CD14-positive monocyte (primary cell): ENCODE results near the gene PRDM10. TPM values are rescaled to one million over a fixed set of nuclear protein-coding genes. Genes with fewer than 3 reads are reported as not detected.
"Not testable (repeated sequence)": the region's sequence is repeated elsewhere in the genome, so short reads cannot be mapped to it uniquely, and the experiment has no call there.

Experiments used
- DNase-seq, 3 donors: peaks; one replicate each; pipeline ENCODE4 v3.0.0-alpha.2; 2011 to 2022
- H2AFZ ChIP-seq: 2 replicates; pipeline ENCODE4 v1.6.0; 2012; ENCODE audit warnings: mild to moderate bottlenecking, low read depth, low read length, inconsistent platforms; ENCODE audit not compliant: insufficient read depth, poor library complexity, severe bottlenecking
- H3K27ac ChIP-seq, 2 donors: 1 replicate in 1 of 2; 2 replicates in 1 of 2; pipeline ENCODE4 v1.5.1; 2012 to 2013; ENCODE audit warnings: low read length in 2 of 2, control low read depth in 1 of 2, inconsistent platforms in 1 of 2, low read depth in 1 of 2, mild to moderate bottlenecking in 1 of 2
- H3K27me3 ChIP-seq, 2 donors: one replicate each; pipeline versions ENCODE4 v1.6.0 to v1.6.1; 2011 to 2013; ENCODE audit warnings: low read length in 2 of 2; ENCODE audit not compliant: control insufficient read depth in 2 of 2, insufficient read depth in 2 of 2
- H3K36me3 ChIP-seq, 2 donors: replicated peaks in 1 of 2; 1 replicate in 1 of 2; 2 replicates in 1 of 2; pipeline versions ENCODE4 v1.5.1 to v1.6.1; 2012 to 2013; ENCODE audit warnings: low read length in 2 of 2, control low read depth in 1 of 2, inconsistent platforms in 1 of 2, mild to moderate bottlenecking in 1 of 2; ENCODE audit not compliant: insufficient read depth in 2 of 2, control insufficient read depth in 1 of 2
- H3K4me1 ChIP-seq, 2 donors: 1 replicate in 1 of 2; 2 replicates in 1 of 2; pipeline versions ENCODE4 v1.5.1 to v1.6.1; 2012 to 2013; ENCODE audit warnings: low read length in 2 of 2, control low read depth in 1 of 2, inconsistent platforms in 1 of 2, mild to moderate bottlenecking in 1 of 2, moderate library complexity in 1 of 2; ENCODE audit not compliant: insufficient read depth in 2 of 2, control insufficient read depth in 1 of 2
- H3K4me2 ChIP-seq: replicated peaks from 2 replicates; pipeline ENCODE3; 2012; ENCODE audit warnings: low read length, moderate library complexity, mild to moderate bottlenecking; ENCODE audit not compliant: poor library complexity, severe bottlenecking; ENCODE audit errors: extremely low read depth
- H3K4me3 ChIP-seq, 3 experiments: fragments of 200-600 bp in 1 of 3; sonication (generic) in 1 of 3; replicated peaks in 1 of 3; 1 replicate in 2 of 3; 2 replicates in 1 of 3; pipeline ENCODE4 v1.5.1; 2011 to 2013; ENCODE audit warnings: low read length in 3 of 3, mild to moderate bottlenecking in 3 of 3, control low read depth in 2 of 3, low read depth in 2 of 3, inconsistent platforms in 1 of 3, moderate library complexity in 1 of 3
- H3K79me2 ChIP-seq: 2 replicates; pipeline ENCODE4 v1.6.0; 2012; ENCODE audit warnings: mild to moderate bottlenecking, control low read depth, inconsistent platforms, low read length, moderate library complexity; ENCODE audit not compliant: insufficient read depth
- H3K9ac ChIP-seq: 2 replicates; pipeline ENCODE4 v1.6.0; 2017; ENCODE audit warnings: low read length, mild to moderate bottlenecking; ENCODE audit not compliant: insufficient read depth, poor library complexity, severe bottlenecking
- H3K9me3 ChIP-seq, 2 donors: replicated peaks in 1 of 2; 1 replicate in 1 of 2; 2 replicates in 1 of 2; pipeline versions ENCODE4 v1.5.1 to v1.6.1; 2012 to 2013; ENCODE audit warnings: low read length in 2 of 2, control low read depth in 1 of 2; ENCODE audit not compliant: control insufficient read depth in 1 of 2, insufficient read depth in 1 of 2
- H4K20me1 ChIP-seq: 2 replicates; pipeline ENCODE4 v1.6.0; 2012; ENCODE audit warnings: mild to moderate bottlenecking, low read length, control low read depth, moderate library complexity; ENCODE audit not compliant: insufficient read depth
- H3K27ac Mint-ChIP-seq, 7 donors: one replicate each; pipeline ENCODE4 v1.8.0; 2020; ENCODE audit warnings: mild to moderate bottlenecking in 7 of 7, mixed read lengths in 7 of 7, moderate library complexity in 6 of 7, inconsistent platforms in 2 of 7
- H3K27me3 Mint-ChIP-seq, 3 donors: one replicate each; pipeline ENCODE4 v1.8.0; 2021 to 2022; ENCODE audit warnings: low read depth in 3 of 3, mild to moderate bottlenecking in 3 of 3, mixed read lengths in 3 of 3, moderate library complexity in 3 of 3, inconsistent platforms in 1 of 3
- H3K36me3 Mint-ChIP-seq, 2 donors: one replicate each; pipeline ENCODE4 v1.8.0; 2020; ENCODE audit warnings: mixed read lengths in 2 of 2, inconsistent platforms in 1 of 2, mild to moderate bottlenecking in 1 of 2
- H3K4me1 Mint-ChIP-seq: one replicate; pipeline ENCODE4 v1.8.0; 2020; ENCODE audit warnings: mild to moderate bottlenecking, mixed read lengths
- H3K4me3 Mint-ChIP-seq, 2 donors: one replicate each; pipeline ENCODE4 v1.8.0; 2020; ENCODE audit warnings: mild to moderate bottlenecking in 2 of 2, mixed read lengths in 2 of 2, moderate library complexity in 1 of 2
- H3K9me3 Mint-ChIP-seq, 7 donors: one replicate each; pipeline ENCODE4 v1.8.0; 2020 to 2022; ENCODE audit warnings: mixed read lengths in 7 of 7, mild to moderate bottlenecking in 6 of 7, moderate library complexity in 6 of 7, inconsistent platforms in 2 of 7
- WGBS: methylation state at CpG from one replicate; pipeline ENCODE4 v1.1.5; 2013; ENCODE audit warnings: missing lambda C conversion rate; ENCODE audit not compliant: insufficient coverage; 5-methylcytosine and 5-hydroxymethylcytosine counted together
- intact Hi-C, 2 donors: fragments of 100-400 bp; cut with micrococcal nuclease; formaldehyde crosslinking; loops; one replicate each; pipeline versions ENCODE4 v1.15.0 to v1.15.1; 2023
- polyA plus RNA-seq, 3 donors: library from polyadenylated mRNA; depleted of rRNA in 1 of 3; unstranded in 2 of 3; stranded (reverse) in 1 of 3; fragments of 300-500 nt in 2 of 3; fragments of >200 nt in 1 of 3; fragmentation: Illumina TruSeq in 2 of 3; gene quantifications; 1 replicate in 2 of 3; 2 replicates in 1 of 3; pipeline ENCODE4 v1.2.3, GENCODE V29; 2012 to 2021
- TF ChIP-seq, protein P1 (sequence below): fragments of 200-600 bp; IDR thresholded peaks from one replicate; pipeline ENCODE4 v1.8.0; 2022; ENCODE audit warnings: antibody characterized with exemption, mild to moderate bottlenecking

The PRDM10 gene
- polyA plus RNA-seq, 3 donors, result 0.64 to 5.6 (median 1.1) TPM

- Histone ChIP-seq H2AFZ (no peak overlapping the region), H4K20me1 (no peaks in the 10 kb centered on the region), H3K4me2 (no peak overlapping the region), H3K4me3 (no peak overlapping the region), H3K4me1 (no peaks in the 10 kb centered on the region), H3K36me3 (no peaks in the 10 kb centered on the region), H3K27me3 (no peaks in the 10 kb centered on the region), H3K9me3 (peaks cover 0 to 8% of the 10 kb centered on the region in 2 donors), H3K9ac (no peak overlapping the region), H3K27ac (no peak overlapping the region), H3K79me2 (no peaks in the 10 kb centered on the region)
- Mint-ChIP-seq H3K36me3 (no peaks in the 10 kb centered on the region), H3K4me3 (no peak overlapping the region), H3K27ac (peak overlapping the region in 1 of 7 donors; percentile 5), H3K27me3 (peaks cover 0 to 5% (median 0%) of the 10 kb centered on the region in 3 donors), H3K9me3 (peaks cover 0 to 17% (median 5%) of the 10 kb centered on the region in 7 donors), H3K4me1 (no peaks in the 10 kb centered on the region)
- DNase-seq, result no peak
- TF ChIP-seq, protein P1, sequence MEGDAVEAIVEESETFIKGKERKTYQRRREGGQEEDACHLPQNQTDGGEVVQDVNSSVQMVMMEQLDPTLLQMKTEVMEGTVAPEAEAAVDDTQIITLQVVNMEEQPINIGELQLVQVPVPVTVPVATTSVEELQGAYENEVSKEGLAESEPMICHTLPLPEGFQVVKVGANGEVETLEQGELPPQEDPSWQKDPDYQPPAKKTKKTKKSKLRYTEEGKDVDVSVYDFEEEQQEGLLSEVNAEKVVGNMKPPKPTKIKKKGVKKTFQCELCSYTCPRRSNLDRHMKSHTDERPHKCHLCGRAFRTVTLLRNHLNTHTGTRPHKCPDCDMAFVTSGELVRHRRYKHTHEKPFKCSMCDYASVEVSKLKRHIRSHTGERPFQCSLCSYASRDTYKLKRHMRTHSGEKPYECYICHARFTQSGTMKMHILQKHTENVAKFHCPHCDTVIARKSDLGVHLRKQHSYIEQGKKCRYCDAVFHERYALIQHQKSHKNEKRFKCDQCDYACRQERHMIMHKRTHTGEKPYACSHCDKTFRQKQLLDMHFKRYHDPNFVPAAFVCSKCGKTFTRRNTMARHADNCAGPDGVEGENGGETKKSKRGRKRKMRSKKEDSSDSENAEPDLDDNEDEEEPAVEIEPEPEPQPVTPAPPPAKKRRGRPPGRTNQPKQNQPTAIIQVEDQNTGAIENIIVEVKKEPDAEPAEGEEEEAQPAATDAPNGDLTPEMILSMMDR, result no peak
- intact Hi-C loops, result no loop called here
- 96% methylated on average over 3 of the region's 4 CpGs for WGBS
These were observed 17.7 kb upstream of the PRDM10 start for GRCh38 chr11:130020323-130020722.

DNA sequence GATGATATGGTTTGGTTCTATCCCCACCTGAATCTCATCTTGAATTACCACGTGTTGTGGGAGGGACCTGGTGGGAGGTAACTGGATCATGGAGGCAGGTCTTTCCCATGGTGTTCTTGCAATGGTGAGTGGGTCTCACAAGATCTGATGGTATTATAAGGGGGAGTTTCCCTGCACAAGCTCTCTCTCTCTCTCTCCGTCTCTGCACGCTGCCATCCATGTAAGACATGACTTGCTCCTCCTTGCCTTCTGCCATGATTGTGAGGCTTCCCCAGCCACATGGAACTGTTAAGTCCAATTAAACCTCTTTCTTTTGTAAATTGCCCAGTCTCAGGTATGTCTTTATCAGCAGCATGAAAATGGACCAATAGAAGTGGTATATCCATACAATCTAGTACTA, 13.2 kb upstream of the PRDM10 start:
- H3K4me1 ChIP-seq, H3K27me3 ChIP-seq, H3K27ac Mint-ChIP-seq, H3K9me3 Mint-ChIP-seq, H3K4me2 ChIP-seq, H3K27me3 Mint-ChIP-seq, H3K36me3 ChIP-seq, DNase-seq, H4K20me1 ChIP-seq, H3K4me1 Mint-ChIP-seq, H3K9ac ChIP-seq, H3K36me3 Mint-ChIP-seq, H3K9me3 ChIP-seq, H3K4me3 Mint-ChIP-seq, H2AFZ ChIP-seq, H3K79me2 ChIP-seq, intact Hi-C loops, H3K4me3 ChIP-seq, H3K27ac ChIP-seq: not testable (repeated sequence)
- no CpG with 5 or more reads among the region's 3 CpGs for WGBS
